ENCODE data around the gene ANKS6. TPM values are rescaled to one million over a fixed set of nuclear protein-coding genes. Genes with fewer than 3 reads are reported as not detected.

The ANKS6 gene
- total and polyA plus RNA-seq, 2 of the 8 experiments (the other 6 are each of a cell fraction or from before 2014, with no cell fraction given): 34.1 to 56.3 TPM

- no peak for TF ChIP-seq CHD1 (IDR thresholded peaks at IDR 0.05; ENCODE audit: low read depth, low read length)
- TF ChIP-seq POLR2AphosphoS5 (IDR thresholded peaks at IDR 0.05; ENCODE audit: low read depth, low read length): no peak
- TF ChIP-seq SIX5 (IDR thresholded peaks at IDR 0.05; ENCODE audit: low read depth, low read length): no peak
- TF ChIP-seq RBBP5 (IDR thresholded peaks at IDR 0.05; ENCODE audit: borderline replicate concordance, low read depth, low read length): no peak
- TF ChIP-seq CREB1 (IDR thresholded peaks at IDR 0.05): no peak
- TF ChIP-seq SIN3A (conservative IDR thresholded peaks at IDR 0.05 in 1 of 2, IDR thresholded peaks at IDR 0.05 in 1 of 2; ENCODE audit: low read depth in 1 of 2, low read length in 2 of 2): no peak
- no peak for TF ChIP-seq EZH2 (IDR thresholded peaks at IDR 0.05; ENCODE audit: low read depth, low read length, severe bottlenecking)
- no peak for TF ChIP-seq NANOG (IDR thresholded peaks at IDR 0.05; ENCODE audit: insufficient read depth, low read depth, low read length, poor library complexity, severe bottlenecking)
- TF ChIP-seq SAP30 (IDR thresholded peaks at IDR 0.05; ENCODE audit: insufficient read depth, insufficient replicate concordance, low read length): no peak
- no peak for TF ChIP-seq YY1 (IDR thresholded peaks at IDR 0.05; ENCODE audit: low read depth, low read length)
- Histone ChIP-seq H4K8ac (ENCODE audit: extremely low read depth, insufficient read depth, low read length) (no peak overlapping the region), H2BK120ac (replicated peaks; ENCODE audit: low read depth, low read length) (no peak overlapping the region), H2BK15ac (ENCODE audit: low read length) (no peak overlapping the region), H3K23me2 (ENCODE audit: low read depth, low read length) (no peaks in the 10 kb centered on the region), H3K56ac (replicated peaks; ENCODE audit: insufficient read length, low read depth, low read length) (no peak overlapping the region), H3K9me3 (ENCODE audit: insufficient read depth in 2 of 2, low read depth in 1 of 2, low read length in 1 of 2) (no peaks in the 10 kb centered on the region), H2AK5ac (ENCODE audit: low read depth, low read length) (no peak overlapping the region), H3K27ac (ENCODE audit: low read depth, low read length) (no peak overlapping the region), H4K20me1 (replicated peaks in 1 of 2; ENCODE audit: control insufficient read depth in 1 of 2, insufficient read depth in 2 of 2, low read length in 2 of 2) (peaks cover 0 to 2% of the 10 kb centered on the region in 2 experiments), H3K79me2 (ENCODE audit: control insufficient read depth in 1 of 2, insufficient read depth in 2 of 2, low read length in 2 of 2) (no peaks in the 10 kb centered on the region), H3K36me3 (ENCODE audit: control insufficient read depth in 2 of 4, insufficient read depth in 4 of 4, low read length in 3 of 4) (peaks cover 0 to 14% (median 3%) of the 10 kb centered on the region in 4 experiments; a peak in 5 of 8 replicates), H3K4me3 (ENCODE audit: extremely low read depth in 1 of 4, insufficient read depth in 2 of 4, low read depth in 3 of 4, low read length in 4 of 4) (no peak overlapping the region), H2BK20ac (ENCODE audit: low read length) (no peak overlapping the region), H2BK12ac (ENCODE audit: low read depth, low read length) (no peak overlapping the region), H3K14ac (ENCODE audit: insufficient read length) (no peak overlapping the region), H3K18ac (ENCODE audit: extremely low read depth, low read length) (no peak overlapping the region), H3K4me1 (replicated peaks in 1 of 4; ENCODE audit: control insufficient read depth in 3 of 4, insufficient read depth in 4 of 4, low read length in 3 of 4) (peaks cover 0 to 2% (median under 1%) of the 10 kb centered on the region in 4 experiments; a peak in 2 of 7 replicates), H3K9ac (replicated peaks in 1 of 4; ENCODE audit: extremely low read depth in 1 of 4, low read depth in 3 of 4, low read length in 3 of 4) (no peak overlapping the region), H3K27me3 (replicated peaks in 1 of 4; ENCODE audit: control insufficient read depth in 3 of 4, extremely low read depth in 1 of 4, insufficient read depth in 3 of 4, low read length in 3 of 4) (no peaks in the 10 kb centered on the region), H3K4me2 (ENCODE audit: insufficient read depth in 1 of 2, low read depth in 2 of 2, low read length in 2 of 2) (no peak overlapping the region), H3K4ac (replicated peaks; ENCODE audit: insufficient read length, low read depth, low read length) (no peak overlapping the region), H2AFZ (ENCODE audit: low read length) (no peak overlapping the region), H3K79me1 (ENCODE audit: low read depth, low read length) (no peaks in the 10 kb centered on the region), H3K23ac (ENCODE audit: insufficient read length) (no peak overlapping the region), H2BK5ac (ENCODE audit: low read depth, low read length) (no peak overlapping the region), H4K91ac (replicated peaks; ENCODE audit: insufficient read length, low read length) (no peak overlapping the region), H4K5ac (ENCODE audit: insufficient read length, low read depth, low read length) (no peak overlapping the region)
- CTCF ChIA-PET (ENCODE audit: partially characterized antibody): interaction anchor here (1.3 kb wide), 1 partner anchor 58 kb away, joined by 3 read pairs; no protein-coding TSS in a partner anchor
- DNase-seq (ENCODE audit: low read depth in 1 of 2, low spot score in 2 of 2) (no peak), FAIRE-seq (no peak)
- POLR2A ChIA-PET (ENCODE audit: partially characterized antibody): no interaction called here
- 91% methylated on average over 9 of the region's 9 CpGs; no CpG with 5 or more reads in 1 of the 2 experiments for WGBS, 2 experiments (ENCODE audit: extremely low coverage in 1 of 2, insufficient coverage in 1 of 2, insufficient read length in 1 of 2, insufficient replicate concordance in 2 of 2, low coverage in 1 of 2, low lambda C conversion rate in 2 of 2, missing lambda C conversion rate in 1 of 2)
Measured at GRCh38 chr9:98833090-98833956, 37.0 kb upstream of the ANKS6 start.

Data from H1 (cell line).